ENCODE results near the gene MACF1.

MACF1 gene

GRCh38 chr1:39317910-39318633, 113.6 kb downstream of the MACF1 start:
- no peak for DNase-seq

DNA sequence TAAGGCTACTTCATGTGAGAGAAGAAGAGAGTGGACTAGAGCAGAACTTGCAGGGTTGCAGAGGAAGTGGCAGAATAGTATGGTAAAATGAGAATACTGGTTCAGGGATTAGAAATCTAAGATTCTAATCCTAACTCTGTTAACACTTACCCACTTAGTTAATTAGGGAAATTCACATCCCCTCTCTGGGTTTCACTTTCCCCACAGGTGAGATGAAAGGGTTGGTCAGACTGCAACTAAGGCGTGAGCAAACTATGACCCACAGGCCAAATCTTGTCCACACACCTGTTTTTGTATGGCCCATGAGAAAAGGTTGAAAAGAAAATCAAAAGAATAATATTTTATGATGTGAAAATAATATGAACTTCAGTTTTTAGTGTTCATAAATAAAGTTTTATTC, 117.5 kb downstream of the MACF1 start:
- DNase-seq, result no peak

DNA sequence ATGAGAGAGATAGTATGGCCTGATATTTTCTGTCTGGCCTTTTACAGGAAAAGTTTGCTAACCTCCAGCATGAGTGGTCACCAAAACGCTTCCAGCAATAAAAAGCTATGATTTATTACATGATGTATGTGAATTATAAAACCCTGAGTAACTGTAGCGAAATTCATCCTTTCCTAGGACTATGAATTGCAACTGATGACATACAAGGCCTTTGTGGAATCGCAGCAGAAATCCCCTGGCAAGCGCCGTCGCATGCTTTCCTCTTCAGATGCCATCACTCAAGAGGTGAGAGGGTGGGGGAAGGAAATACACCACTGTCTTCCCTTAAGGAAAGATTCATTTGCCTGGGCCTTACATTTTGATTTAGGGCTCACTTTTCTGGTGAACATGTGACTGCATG, 117.9 kb downstream of the MACF1 start:
- no peak for DNase-seq

- no peak for DNase-seq
These were observed 120.4 kb downstream of the MACF1 start for GRCh38 chr1:39324888-39325287.

DNA sequence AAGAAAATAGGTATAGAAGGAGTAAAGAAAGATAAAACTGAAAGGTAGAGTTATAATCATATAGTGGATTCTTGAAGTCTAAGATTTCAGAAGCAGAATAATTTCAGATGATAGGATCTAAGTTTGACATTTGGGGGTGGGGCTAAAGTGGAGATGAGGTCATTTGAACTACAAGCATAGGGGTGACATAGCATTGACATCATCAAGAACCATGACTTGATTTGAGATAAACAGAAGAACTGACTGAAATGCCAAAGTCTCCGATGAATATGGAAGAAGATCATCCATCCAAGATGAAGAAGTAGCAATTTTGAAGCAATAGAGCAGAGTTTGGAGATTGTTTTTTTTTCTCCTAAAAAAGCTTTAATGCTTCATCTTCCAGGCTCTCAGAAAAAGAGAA, 122.3 kb downstream of the MACF1 start:
- DNase-seq, result no peak

DNA sequence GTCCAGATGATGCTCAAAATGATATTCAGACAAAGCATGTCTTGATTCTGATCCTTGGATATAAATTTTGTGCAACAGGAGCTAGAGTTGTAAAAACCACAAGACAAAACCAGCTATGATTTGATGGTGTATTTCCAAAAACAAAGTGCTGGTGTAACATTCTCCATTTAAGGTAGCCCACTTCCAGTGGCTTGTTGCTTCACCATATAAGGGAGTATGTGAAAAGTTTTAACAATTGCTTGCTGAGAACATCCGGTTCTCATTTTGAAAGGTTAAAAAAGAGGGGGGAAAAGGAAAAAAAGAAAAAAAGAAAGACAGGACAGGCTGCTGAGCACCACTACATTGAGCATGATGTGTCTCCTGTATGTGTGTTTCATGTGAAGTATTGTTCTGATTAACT, 123.6 kb downstream of the MACF1 start:
- no peak for DNase-seq

GRCh38 chr1:39328586-39329121, 124.2 kb downstream of the MACF1 start:
- no peak for DNase-seq

GRCh38 chr1:39331647-39332046, 127.2 kb downstream of the MACF1 start:
- no peak for DNase-seq

DNA sequence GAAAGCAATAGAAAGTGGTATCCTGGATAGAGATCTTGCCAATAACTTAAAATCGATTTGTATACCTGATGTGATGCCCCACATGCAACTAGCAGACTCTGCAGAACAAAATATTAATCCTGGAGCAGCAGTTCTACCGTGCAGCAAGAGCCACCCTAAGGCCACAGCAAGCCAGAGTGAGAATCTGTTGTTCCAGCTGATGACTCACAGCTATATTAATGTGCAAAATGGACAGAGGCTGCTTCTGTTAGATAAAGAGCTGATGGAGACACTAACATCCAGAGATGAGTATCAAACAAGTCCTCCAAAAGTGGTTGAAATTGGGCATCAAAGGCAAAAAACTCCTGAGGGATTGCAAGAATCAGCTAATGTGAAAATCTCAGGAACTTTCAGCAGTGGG, 127.8 kb downstream of the MACF1 start:
- no peak for DNase-seq

- no peak for DNase-seq
These were observed 128.3 kb downstream of the MACF1 start for GRCh38 chr1:39332828-39333227.

- no peak for DNase-seq
These were observed 128.8 kb downstream of the MACF1 start for GRCh38 chr1:39333296-39333695.

DNA sequence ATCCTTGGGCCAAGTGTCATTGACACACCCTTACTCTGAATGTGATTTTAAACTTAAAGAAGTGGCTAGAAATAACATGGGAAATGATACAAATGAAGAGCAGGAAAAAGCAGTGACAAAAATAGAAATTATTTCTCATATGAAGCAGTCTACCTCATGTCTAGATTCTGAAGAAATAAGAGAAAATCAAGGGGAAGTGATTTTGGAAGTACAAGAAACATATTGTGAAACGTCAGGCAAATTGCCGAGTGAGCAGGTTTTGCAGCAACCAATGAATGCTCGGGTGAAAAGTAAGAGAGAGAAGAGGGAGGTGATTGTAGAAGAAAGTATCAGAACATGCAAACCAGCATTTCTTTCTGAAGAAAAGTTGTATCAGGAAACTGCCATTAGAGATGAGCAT, 130.7 kb downstream of the MACF1 start:
- no peak for DNase-seq

DNA sequence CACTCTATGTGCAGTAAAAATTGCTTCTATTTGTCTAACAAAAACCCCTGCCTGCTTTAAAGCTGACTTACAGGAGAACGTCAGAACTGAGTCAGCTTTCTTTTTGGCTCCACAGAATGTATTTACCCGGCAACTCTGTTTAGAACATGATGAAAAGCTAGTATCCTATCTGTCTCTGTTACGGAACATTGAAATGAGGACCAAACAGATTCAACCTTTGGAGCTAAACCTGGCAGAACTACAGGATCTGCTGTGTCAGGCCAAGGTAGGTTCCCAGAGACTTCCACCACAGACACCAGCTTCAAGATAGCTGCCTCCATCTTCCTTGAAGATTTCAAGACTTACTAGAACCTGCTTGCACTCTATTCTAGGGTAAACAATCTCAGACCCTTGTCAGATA, 132.6 kb downstream of the MACF1 start:
- DNase-seq, result no peak

- DNase-seq, result no peak
These were observed 138.3 kb downstream of the MACF1 start for GRCh38 chr1:39342776-39343175.

GRCh38 chr1:39344394-39345154, 140.1 kb downstream of the MACF1 start:
- DNase-seq, result peak; percentile 9

DNA sequence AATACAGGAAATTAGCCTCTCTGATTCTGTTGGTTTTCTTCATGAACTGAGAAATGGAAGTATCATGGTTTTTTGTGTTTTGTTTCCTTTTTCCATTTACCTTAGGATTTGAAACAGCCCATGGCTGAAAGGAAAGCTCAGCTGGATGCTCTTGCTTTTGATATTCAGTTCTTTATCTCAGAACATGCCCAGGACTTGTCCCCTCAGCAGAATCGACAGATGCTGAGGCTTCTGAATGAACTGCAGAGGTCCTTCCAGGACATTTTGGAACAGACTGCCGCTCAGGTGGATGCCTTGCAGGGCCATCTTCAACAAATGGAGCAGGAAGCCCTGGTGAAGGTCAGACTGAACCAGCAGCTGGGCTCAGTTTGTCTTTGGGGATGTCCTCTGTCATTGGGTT, 142.4 kb downstream of the MACF1 start:
- DNase-seq, result no peak

DNA sequence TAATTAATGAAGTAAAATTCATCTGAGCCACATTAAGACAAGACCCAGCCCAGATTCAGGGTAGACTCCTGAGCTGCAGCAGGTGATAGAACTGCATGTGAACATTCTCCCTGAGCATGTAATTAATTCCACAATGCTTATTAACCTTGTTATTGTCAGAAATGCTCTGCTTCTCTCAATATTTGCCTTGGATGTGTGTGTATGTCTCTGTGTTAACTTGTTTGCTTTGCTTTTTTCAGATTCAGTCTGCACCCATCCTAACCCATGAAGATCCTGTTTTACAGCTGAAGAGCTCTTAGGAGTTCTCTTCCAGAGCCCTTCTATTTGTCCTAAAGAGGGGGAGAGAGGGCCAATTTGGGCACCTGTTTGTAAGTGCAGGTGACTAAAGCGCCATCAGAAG, 143.8 kb downstream of the MACF1 start:
- no peak for DNase-seq

DNA sequence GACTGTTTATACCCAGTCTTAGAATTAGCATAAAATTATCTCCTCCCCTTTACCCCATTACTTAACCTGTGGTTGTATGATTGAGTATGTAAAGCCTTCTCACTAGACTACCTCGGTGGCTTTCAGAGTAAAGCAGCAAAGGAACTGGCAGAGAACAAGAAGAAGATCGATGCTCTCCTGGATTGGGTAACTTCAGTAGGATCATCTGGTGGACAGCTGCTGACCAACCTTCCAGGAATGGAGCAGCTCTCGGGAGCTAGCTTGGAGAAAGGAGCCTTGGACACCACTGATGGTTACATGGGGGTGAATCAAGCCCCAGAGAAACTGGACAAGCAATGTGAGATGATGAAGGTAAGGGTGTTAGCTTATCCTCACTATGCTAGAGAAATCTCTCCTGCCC, 148.4 kb downstream of the MACF1 start:
- DNase-seq, result no peak

DNA sequence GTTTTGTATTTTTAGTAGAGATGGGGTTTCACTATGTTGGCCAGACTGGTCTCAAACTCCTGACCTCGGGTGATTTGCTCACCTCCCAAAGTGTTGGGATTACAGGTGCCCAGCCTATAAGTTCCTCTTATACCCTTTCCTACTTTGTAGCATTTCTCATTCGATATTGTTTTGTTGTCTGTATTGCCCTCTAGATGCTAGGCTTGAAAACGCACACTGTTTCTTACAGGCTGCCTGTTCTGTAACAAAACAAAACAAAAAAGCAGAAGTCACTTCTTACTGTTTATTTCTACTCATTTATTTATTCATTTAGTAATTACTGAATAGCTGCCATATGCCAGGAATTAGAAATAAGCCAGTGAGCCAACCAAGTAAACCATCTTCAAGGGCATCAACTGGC, 150.1 kb downstream of the MACF1 start:
- DNase-seq, result no peak

DNA sequence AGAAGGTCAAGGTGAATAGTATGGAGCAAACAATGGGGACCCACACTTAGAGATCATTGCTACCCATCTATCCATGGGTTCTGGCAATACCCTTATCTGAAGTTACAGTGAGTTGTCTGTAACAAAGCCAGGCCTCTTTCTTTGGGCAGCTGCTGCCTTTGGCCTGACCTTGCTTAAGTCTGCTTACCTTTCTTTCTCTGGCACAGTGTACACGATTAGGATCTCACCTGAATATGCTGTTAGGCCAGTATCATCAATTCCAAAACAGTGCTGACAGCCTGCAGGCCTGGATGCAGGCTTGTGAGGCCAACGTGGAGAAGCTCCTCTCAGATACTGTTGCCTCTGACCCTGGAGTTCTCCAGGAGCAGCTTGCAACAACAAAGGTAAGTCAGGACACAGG, 154.0 kb downstream of the MACF1 start:
- DNase-seq, result no peak

DNA sequence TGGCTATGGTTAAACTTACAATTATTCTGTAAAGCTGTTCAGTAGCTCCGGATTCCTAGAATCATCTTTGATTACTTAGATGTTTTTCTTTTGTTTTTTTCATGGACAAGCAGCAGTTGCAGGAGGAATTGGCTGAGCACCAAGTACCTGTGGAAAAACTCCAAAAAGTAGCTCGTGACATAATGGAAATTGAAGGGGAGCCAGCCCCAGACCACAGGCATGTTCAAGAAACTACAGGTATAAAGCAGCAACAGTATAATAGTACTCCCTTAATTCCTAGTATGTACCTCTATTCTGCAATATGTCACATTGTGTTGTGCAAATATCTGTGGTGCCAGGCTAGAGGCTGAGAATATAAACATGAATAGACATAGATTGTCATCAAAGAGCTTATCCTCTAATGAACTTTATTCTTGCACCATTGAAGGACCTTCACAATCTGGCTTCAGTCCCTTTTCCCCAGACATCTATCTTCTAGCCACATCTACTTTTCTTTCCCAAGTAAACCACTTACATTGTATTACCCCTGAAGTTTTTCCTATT, 154.6 kb downstream of the MACF1 start:
- DNase-seq, result no peak

GRCh38 chr1:39360731-39361130, 156.2 kb downstream of the MACF1 start:
- DNase-seq, result no peak

- no peak for DNase-seq
These were observed 157.0 kb downstream of the MACF1 start for GRCh38 chr1:39361446-39361845.

DNA sequence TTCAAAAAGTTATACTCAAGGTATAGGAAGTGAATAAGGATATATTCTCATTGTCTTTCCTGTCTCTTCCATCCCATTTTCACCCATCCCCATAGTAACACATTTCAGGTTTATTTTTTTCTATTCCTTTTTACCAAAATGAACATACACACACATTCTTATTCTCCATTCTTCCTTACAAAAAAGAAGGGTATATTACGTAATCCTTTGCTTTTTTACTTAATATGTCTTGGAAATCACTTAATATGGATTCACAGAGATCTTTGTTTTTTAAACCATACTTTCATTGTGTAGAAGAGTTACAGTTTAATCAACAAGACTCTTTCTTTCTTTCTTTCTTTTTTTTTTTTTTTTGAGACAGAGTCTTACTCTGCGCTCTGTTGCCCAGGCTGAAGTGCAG, 158.8 kb downstream of the MACF1 start:
- DNase-seq, result no peak

Data from NCI-H2171 treated with DMSO at 0.1 percent for 48 hours (cell line).